Thyroid gland (tissue), 4 donors: Measurements from ENCODE around the gene PYGM. TPM values are rescaled to one million over a fixed set of nuclear protein-coding genes. Genes with fewer than 3 reads are reported as not detected.

Experiments used
- DNase-seq, 2 donors: peaks; one replicate each; pipeline ENCODE4 v3.0.0-alpha.2; 2019
- H3K27ac ChIP-seq, 3 donors: fragments of 200-600 bp; sonication (generic); 1 replicate in 2 of 3; 2 replicates in 1 of 3; pipeline ENCODE4 v1.5.1; 2016 to 2019; ENCODE audit warnings: mild to moderate bottlenecking in 1 of 3, moderate library complexity in 1 of 3
- H3K27me3 ChIP-seq: fragments of 200-600 bp; sonication (generic); one replicate; pipeline ENCODE4 v1.5.1; 2019
- H3K36me3 ChIP-seq, 2 donors: fragments of 200-600 bp; sonication (generic); one replicate each; pipeline ENCODE4 v1.5.1; 2016 to 2019
- H3K4me1 ChIP-seq, 2 donors: fragments of 200-600 bp; sonication (generic); one replicate each; pipeline ENCODE4 v1.5.1; 2017 to 2019
- H3K4me3 ChIP-seq, 3 donors: fragments of 200-600 bp; sonication (generic); replicated peaks in 1 of 3; 1 replicate in 2 of 3; 2 replicates in 1 of 3; pipeline ENCODE4 v1.5.1; 2016; ENCODE audit warnings: mild to moderate bottlenecking in 1 of 3
- H3K9me3 ChIP-seq: fragments of 200-600 bp; sonication (generic); one replicate; pipeline ENCODE4 v1.5.1; 2017
- CTCF ChIP-seq, 6 experiments: fragments of 200-600 bp in 3 of 6; fragments of 450-650 bp in 3 of 6; sonication (generic) in 3 of 6; IDR thresholded peaks; one replicate each; pipeline ENCODE4 v1.5.1; 2016 to 2019; ENCODE audit warnings: antibody characterized with exemption in 6 of 6, mild to moderate bottlenecking in 2 of 6, inconsistent platforms in 1 of 6, moderate library complexity in 1 of 6
- POLR2A ChIP-seq, 2 donors: fragments of 450-650 bp; IDR thresholded peaks; one replicate each; pipeline ENCODE4 v1.6.1; 2017; ENCODE audit warnings: antibody characterized with exemption in 2 of 2, mild to moderate bottlenecking in 2 of 2, moderate library complexity in 1 of 2
- WGBS, 2 donors: methylation state at CpG; one replicate each; pipeline ENCODE4 v1.1.5; 2017; 5-methylcytosine and 5-hydroxymethylcytosine counted together
- intact Hi-C: fragments of 100-400 bp; cut with DNase I; formaldehyde crosslinking; loops from one replicate; pipeline ENCODE4 v1.15.1; 2023
- total RNA-seq, 4 donors: library from RNA; depleted of rRNA; stranded (reverse); fragments of >200 nt; gene quantifications; one replicate each; pipeline ENCODE4 v1.2.3, GENCODE V29; 2016

The PYGM gene
- total RNA-seq, 4 donors from 2014 or later = 4.3 to 14.8 (median 6.7) TPM

GRCh38 chr11:64791781-64792291 is 32.1 kb upstream of the PYGM start:
- WGBS, 2 donors = 81 to 87% methylated on average over 7 to 10 of the region's 14 CpGs
- H3K9me3 ChIP-seq = no peaks in the 10 kb centered on the region
- TF ChIP-seq POLR2A (IDR thresholded peaks at IDR 0.05) (no peak), CTCF (IDR thresholded peaks at IDR 0.05) (no peak)
- no peaks in the 10 kb centered on the region for H3K4me1 ChIP-seq
- DNase-seq = no peak
- H3K4me3 ChIP-seq = no peak overlapping the region
- intact Hi-C loops = no loop called here
- no peaks in the 10 kb centered on the region for H3K27me3 ChIP-seq
- no peak overlapping the region for H3K27ac ChIP-seq
- peaks cover 11 to 18% of the 10 kb centered on the region in 2 donors for H3K36me3 ChIP-seq

GRCh38 chr11:64790205-64791095 is 30.7 kb upstream of the PYGM start:
- H3K27ac ChIP-seq = no peak overlapping the region
- H3K4me3 ChIP-seq = no peak overlapping the region
- WGBS, 2 donors = 93 to 95% methylated on average over 17 to 25 of the region's 25 CpGs
- DNase-seq = no peak
- H3K36me3 ChIP-seq = peaks cover 0 to 12% of the 10 kb centered on the region in 2 donors
- no peaks in the 10 kb centered on the region for H3K9me3 ChIP-seq
- no peak for TF ChIP-seq CTCF (IDR thresholded peaks at IDR 0.05)
- no peak for TF ChIP-seq POLR2A (IDR thresholded peaks at IDR 0.05)
- intact Hi-C loops = no loop called here
- H3K4me1 ChIP-seq = no peaks in the 10 kb centered on the region
- H3K27me3 ChIP-seq = no peaks in the 10 kb centered on the region

DNA sequence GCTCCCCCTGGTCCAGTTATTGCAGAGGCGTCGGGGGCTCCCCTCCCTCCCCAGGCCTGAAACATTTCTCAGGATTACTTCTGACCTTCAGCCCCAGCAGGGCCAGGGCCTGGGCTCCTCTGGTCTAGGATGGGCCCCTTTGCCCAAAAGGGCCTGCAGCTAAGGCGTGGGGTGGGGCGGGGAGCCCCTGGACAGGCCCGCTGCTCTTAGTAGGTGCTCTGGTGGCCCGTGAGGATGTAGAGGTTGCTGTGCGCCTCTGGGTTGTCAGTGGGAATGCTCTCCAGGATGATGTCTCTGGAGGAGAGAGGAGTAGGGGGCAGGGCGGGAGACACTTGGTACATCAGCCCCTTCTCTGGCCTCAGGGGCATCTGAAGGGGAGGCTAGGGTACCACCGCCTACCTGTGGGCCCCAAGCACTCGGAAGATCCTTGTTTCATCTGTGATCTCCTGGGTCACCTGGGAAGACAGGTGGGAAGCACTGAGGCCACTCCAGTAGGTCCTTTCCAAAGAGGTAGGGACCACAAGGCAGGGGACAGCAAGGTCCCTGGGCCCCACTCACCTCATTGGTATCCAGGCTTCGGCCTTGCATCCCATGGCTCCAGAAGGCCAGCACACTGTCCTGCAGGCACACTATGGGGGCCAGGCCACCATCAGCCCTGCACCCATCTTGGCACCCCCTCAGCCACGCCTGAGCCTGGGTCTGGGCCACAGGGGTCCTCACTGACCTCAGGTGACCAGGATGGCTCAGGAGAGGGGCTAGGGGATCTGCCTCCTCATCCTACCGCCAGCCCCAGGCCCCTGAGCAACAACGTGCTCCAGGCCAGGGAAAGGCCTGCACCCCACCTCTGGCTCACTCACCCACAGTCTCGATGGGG is 29.8 kb upstream of the PYGM start:
- Histone ChIP-seq H3K36me3 (peaks cover 0 to 12% of the 10 kb centered on the region in 2 donors), H3K9me3 (no peaks in the 10 kb centered on the region), H3K27ac (no peak overlapping the region), H3K4me3 (no peak overlapping the region), H3K4me1 (no peaks in the 10 kb centered on the region), H3K27me3 (no peaks in the 10 kb centered on the region)
- no peak for TF ChIP-seq CTCF (IDR thresholded peaks at IDR 0.05)
- no peak for TF ChIP-seq POLR2A (IDR thresholded peaks at IDR 0.05)
- intact Hi-C loops = loop anchor here (10.0 kb wide), 1 partner anchor 105 kb away; no protein-coding TSS in a partner anchor
- no peak for DNase-seq
- 94 to 96% methylated on average over 9 to 15 of the region's 15 CpGs for WGBS, 2 donors

DNA sequence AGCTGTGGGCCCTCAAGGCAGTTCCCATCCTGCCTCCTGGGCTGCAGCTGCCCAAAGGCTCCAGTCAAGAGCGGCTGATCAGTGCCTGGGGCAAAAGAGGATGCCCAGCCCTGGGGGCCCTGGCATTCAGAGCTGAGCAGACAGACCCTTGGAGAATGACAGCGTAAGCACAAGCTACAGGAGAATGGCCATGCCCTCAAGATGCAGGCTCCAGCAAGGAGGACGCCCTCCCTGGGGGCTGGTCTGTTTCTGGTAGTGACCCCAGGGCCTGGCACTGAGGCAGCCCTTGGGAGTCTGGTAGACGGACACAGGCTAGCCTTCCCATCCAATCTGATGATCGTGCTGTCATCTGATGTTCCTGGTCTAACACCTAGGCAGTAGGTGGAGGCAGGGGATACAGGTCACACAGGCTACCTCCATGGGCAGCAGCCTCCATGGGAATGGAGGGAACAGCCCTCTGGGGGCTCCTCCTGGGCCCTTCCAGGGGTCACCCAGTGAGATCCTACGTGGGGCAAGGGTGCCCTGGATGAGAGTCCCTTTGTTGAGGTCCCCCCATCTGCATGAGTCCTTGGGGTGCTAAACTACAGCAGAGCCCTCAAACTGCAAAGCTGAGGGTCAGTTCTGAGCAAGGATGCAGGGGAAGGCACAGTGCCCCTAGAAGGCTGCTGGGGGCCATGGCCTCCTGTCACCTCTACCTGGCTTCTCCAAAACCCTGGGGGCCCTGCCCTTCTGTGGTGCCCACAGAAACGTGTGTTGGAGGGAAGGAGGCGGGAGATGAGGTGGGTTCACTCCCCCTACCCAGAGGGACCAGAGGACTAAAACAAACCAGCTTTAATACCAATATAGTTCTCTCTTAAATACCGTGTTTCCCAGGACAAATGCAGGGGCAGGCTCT is 28.8 kb upstream of the PYGM start:
- WGBS, 2 donors = 87 to 91% methylated on average over 5 to 9 of the region's 9 CpGs
- TF ChIP-seq CTCF (IDR thresholded peaks at IDR 0.05) (no peak), POLR2A (IDR thresholded peaks at IDR 0.05) (no peak)
- no peak for DNase-seq
- Histone ChIP-seq H3K4me3 (no peak overlapping the region), H3K27me3 (no peaks in the 10 kb centered on the region), H3K9me3 (no peaks in the 10 kb centered on the region), H3K36me3 (peaks cover 0 to 12% of the 10 kb centered on the region in 2 donors), H3K27ac (no peak overlapping the region), H3K4me1 (no peaks in the 10 kb centered on the region)
- intact Hi-C loops = loop anchor here (10.0 kb wide), 1 partner anchor 106 kb away; no protein-coding TSS in a partner anchor
